ENCODE data around the gene GFOD1. TPM values are rescaled to one million over a fixed set of nuclear protein-coding genes. Genes with fewer than 3 reads are reported as not detected.

GFOD1 gene
- total RNA-seq, 1 experiment from 2014 or later, result 0.62 TPM

- no peak; the same call in 1 of the 2 replicates for ATAC-seq
- intact Hi-C loops (cut with micrococcal nuclease; ENCODE audit: unreplicated experiment), result no loop called here
Observed at GRCh38 chr6:13395272-13396237, 91.8 kb downstream of the GFOD1 start.

GRCh38 chr6:13392462-13392861 lies 94.9 kb downstream of the GFOD1 start:
- Histone ChIP-seq H3K4me1 (ENCODE audit: control insufficient read depth, insufficient read depth, low read length) (no peaks in the 10 kb centered on the region), H3K27me3 (ENCODE audit: control insufficient read depth, insufficient read depth, low read length) (no peaks in the 10 kb centered on the region), H3K4me3 (ENCODE audit: low read depth in 2 of 2, low read length in 2 of 2) (no peak overlapping the region), H3K27ac (ENCODE audit: low read length) (no peak overlapping the region), H3K9me3 (ENCODE audit: control insufficient read depth, insufficient read depth, low read depth, low read length) (no peaks in the 10 kb centered on the region), H3K36me3 (ENCODE audit: control insufficient read depth, insufficient read depth, low read length) (no peaks in the 10 kb centered on the region)
- intact Hi-C loops (cut with micrococcal nuclease; ENCODE audit: unreplicated experiment) (no loop called here), in situ Hi-C loops (cut with HindIII; ENCODE audit: low pct_unique_long_range_greater_than_20kb, low sequenced_read_pairs) (no loop called here)
- ATAC-seq, result no peak
- ChIA-PET POLR2A (no interaction called here), CTCF (interaction anchor here (0.7 kb wide), 1 partner anchor 90 kb away, joined by 5 read pairs; no protein-coding TSS in a partner anchor)
- TF ChIP-seq REST (IDR thresholded peaks at IDR 0.05; ENCODE audit: insufficient read depth in 1 of 2, low read depth in 2 of 2, low read length in 1 of 2) (no peak), TCF7L2 (IDR thresholded peaks at IDR 0.05; ENCODE audit: low read depth, low read length) (no peak), POLR2AphosphoS5 (IDR thresholded peaks at IDR 0.05; ENCODE audit: low read depth, low read length) (no peak), CTCF (IDR thresholded peaks at IDR 0.05) (no peak), SIN3A (IDR thresholded peaks at IDR 0.05; ENCODE audit: borderline replicate concordance, insufficient read depth, low read depth, low read length) (no peak)
- BruUV-seq (replicated peaks), result no TSS peak
- no peak for DNase-seq (ENCODE audit: low read depth, low spot score)

More at GRCh38 chr6:13395272-13396237, 91.8 kb downstream of the GFOD1 start:
- no peaks in the 10 kb centered on the region for H3K27me3 ChIP-seq (ENCODE audit: control insufficient read depth, insufficient read depth, low read length)
- BruUV-seq (replicated peaks), result no TSS peak
- ChIA-PET CTCF (no interaction called here), POLR2A (no interaction called here)
- H3K36me3 ChIP-seq (ENCODE audit: control insufficient read depth, insufficient read depth, low read length), result no peaks in the 10 kb centered on the region
- no peak overlapping the region for H3K4me3 ChIP-seq (ENCODE audit: low read depth in 2 of 2, low read length in 2 of 2)
- peaks cover 3% of the 10 kb centered on the region; the same call in 1 of the 2 replicates for H3K4me1 ChIP-seq (ENCODE audit: control insufficient read depth, insufficient read depth, low read length)
- H3K27ac ChIP-seq (ENCODE audit: low read length), result no peak overlapping the region
- no peak for TF ChIP-seq POLR2AphosphoS5 (IDR thresholded peaks at IDR 0.05; ENCODE audit: low read depth, low read length)
- no peak for TF ChIP-seq REST (IDR thresholded peaks at IDR 0.05; ENCODE audit: insufficient read depth in 1 of 2, low read depth in 2 of 2, low read length in 1 of 2)
- TF ChIP-seq SIN3A (IDR thresholded peaks at IDR 0.05; ENCODE audit: borderline replicate concordance, insufficient read depth, low read depth, low read length), result no peak
- peak; percentile 59; the same call in 1 of the 2 replicates for TF ChIP-seq TCF7L2 (IDR thresholded peaks at IDR 0.05; ENCODE audit: low read depth, low read length)
- DNase-seq (ENCODE audit: low read depth, low spot score), result no peak
- in situ Hi-C loops (cut with HindIII; ENCODE audit: low pct_unique_long_range_greater_than_20kb, low sequenced_read_pairs), result no loop called here
- no peaks in the 10 kb centered on the region for H3K9me3 ChIP-seq (ENCODE audit: control insufficient read depth, insufficient read depth, low read depth, low read length)

Data from Panc1 (cell line).